ENCODE results near the gene TMEM185A.
"Not testable (repeated sequence)": the region's sequence is repeated elsewhere in the genome, so short reads cannot be mapped to it uniquely, and the experiment has no call there.

TMEM185A gene

GRCh38 chrX:149550454-149550853, 81.1 kb downstream of the TMEM185A start:
- not testable (repeated sequence) for DNase-seq

GRCh38 chrX:149549701-149550100, 81.9 kb downstream of the TMEM185A start, which contains the start of gene HSFX3:
Gene HSFX3 (minus strand): TSS chrX:149549924. CDS start chrX:149549852, 72 bp downstream.
- DNase-seq, result not testable (repeated sequence)

- not testable (repeated sequence) for DNase-seq
These were observed 83.8 kb downstream of the TMEM185A start for GRCh38 chrX:149547782-149548181.

- not testable (repeated sequence) for DNase-seq
These were observed 84.6 kb downstream of the TMEM185A start for GRCh38 chrX:149546962-149547361.

All from NCI-H524 (cell line).